Urinary bladder (tissue), 4 donors: ENCODE data around the gene ENTREP3. TPM values are rescaled to one million over a fixed set of nuclear protein-coding genes. Genes with fewer than 3 reads are reported as not detected.

ENCODE experiments used
- DNase-seq: peaks from one replicate; pipeline ENCODE4 v3.0.0-alpha.2; 2015; ENCODE audit errors: extremely low spot score
- H3K27ac ChIP-seq: one replicate; pipeline ENCODE4 v1.5.1; 2013; ENCODE audit warnings: low read depth, mild to moderate bottlenecking, moderate library complexity
- H3K36me3 ChIP-seq: one replicate; pipeline ENCODE4 v1.6.1; 2013; ENCODE audit warnings: mild to moderate bottlenecking, moderate library complexity; ENCODE audit not compliant: insufficient read depth
- H3K4me1 ChIP-seq: one replicate; pipeline ENCODE4 v1.6.1; 2013; ENCODE audit warnings: mild to moderate bottlenecking, moderate library complexity; ENCODE audit not compliant: insufficient read depth
- H3K4me3 ChIP-seq: one replicate; pipeline ENCODE4 v1.5.1; 2013; ENCODE audit warnings: low read depth, low read length
- WGBS: extraction: QIAGEN DNeasy Blood & Tissue Kit; methylation state at CpG from one replicate; pipeline ENCODE4 v1.1.7; 2013; 5-methylcytosine and 5-hydroxymethylcytosine counted together
- polyA plus RNA-seq: library from polyadenylated mRNA; stranded (reverse); fragments of 200-250 nt; gene quantifications from one replicate; pipeline ENCODE4 v1.2.3, GENCODE V29; 2013
- total RNA-seq: library from RNA; depleted of rRNA; stranded (reverse); fragments of >200 nt; gene quantifications from one replicate; pipeline ENCODE4 v1.2.3, GENCODE V29; 2014
- donor health status: healthy with polysubstance abuse.
- donor health status: healthy.

ENTREP3 gene
- total and polyA plus RNA-seq, 2 donors, result 2.6 to 37.8 TPM

DNA sequence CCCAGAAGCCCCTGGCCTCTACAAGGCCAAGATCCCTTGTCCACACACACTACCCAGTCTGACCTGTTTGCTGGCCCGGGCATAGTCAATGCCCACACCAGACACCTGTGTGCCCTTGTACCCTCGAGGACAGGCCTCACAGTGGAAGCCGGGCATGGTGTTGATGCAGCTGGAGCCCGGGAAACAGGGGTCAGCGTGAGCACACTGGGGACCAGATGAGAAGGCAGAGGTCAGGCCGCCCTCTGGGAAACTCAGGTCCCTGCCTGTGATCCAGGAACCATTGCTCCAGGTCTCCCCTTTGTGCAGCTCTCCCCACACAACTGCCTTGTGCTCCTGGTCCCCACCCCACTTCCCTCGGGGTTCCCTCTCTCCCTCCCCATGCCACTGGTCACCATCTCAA, 53.1 kb downstream of the ENTREP3 start:
- H3K4me1 ChIP-seq, result no peaks in the 10 kb centered on the region
- H3K36me3 ChIP-seq, result no peaks in the 10 kb centered on the region
- 86% methylated on average over 7 of the region's 7 CpGs for WGBS
- no peak overlapping the region for H3K27ac ChIP-seq
- no peak for DNase-seq
- H3K4me3 ChIP-seq, result no peak overlapping the region

DNA sequence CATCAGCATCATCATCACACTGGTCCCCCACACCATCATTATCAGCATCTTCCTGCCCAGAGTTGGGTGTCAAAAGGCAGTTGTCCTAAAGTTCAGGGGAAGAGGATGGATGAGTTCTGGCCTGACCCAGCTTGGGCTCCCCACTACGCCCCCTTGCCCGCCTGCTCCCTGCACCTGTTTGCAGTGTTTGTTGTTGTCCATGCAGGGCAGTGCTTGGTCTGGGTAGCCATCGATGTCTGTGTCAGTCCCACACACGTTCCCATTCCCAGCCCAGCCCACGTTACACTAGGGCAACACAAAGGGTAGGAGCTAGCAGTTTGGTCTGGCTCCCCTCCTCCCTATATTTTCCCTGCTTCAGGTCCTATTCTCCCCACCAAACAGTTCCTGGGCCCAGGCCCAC, 54.4 kb downstream of the ENTREP3 start:
- H3K36me3 ChIP-seq, result no peaks in the 10 kb centered on the region
- 92% methylated on average over 5 of the region's 5 CpGs for WGBS
- H3K4me1 ChIP-seq, result no peaks in the 10 kb centered on the region
- no peak for DNase-seq
- no peak overlapping the region for H3K4me3 ChIP-seq
- no peak overlapping the region for H3K27ac ChIP-seq

DNA sequence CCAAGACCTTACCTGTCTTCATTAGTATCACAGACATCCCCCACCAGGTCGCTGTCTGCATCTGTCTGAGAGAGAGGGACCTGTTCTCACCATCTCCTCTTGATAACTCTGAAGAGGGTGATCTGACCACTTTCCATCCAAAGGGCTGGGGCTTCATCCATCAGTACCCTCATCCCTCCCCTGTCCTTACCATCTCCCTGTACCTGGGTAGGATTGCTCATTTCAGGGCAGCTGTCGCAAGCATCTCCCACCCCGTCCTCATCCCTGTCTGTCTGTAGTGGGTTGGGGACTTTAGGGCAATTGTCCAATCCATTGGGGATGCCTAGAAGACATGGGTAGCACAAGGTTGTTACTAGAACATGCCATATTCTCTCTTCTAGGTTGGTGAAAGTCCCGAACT, 55.5 kb downstream of the ENTREP3 start:
- H3K27ac ChIP-seq, result no peak overlapping the region
- H3K36me3 ChIP-seq, result no peaks in the 10 kb centered on the region
- H3K4me3 ChIP-seq, result no peak overlapping the region
- DNase-seq, result no peak
- WGBS, result 83% methylated on average over 4 of the region's 4 CpGs
- no peaks in the 10 kb centered on the region for H3K4me1 ChIP-seq

DNA sequence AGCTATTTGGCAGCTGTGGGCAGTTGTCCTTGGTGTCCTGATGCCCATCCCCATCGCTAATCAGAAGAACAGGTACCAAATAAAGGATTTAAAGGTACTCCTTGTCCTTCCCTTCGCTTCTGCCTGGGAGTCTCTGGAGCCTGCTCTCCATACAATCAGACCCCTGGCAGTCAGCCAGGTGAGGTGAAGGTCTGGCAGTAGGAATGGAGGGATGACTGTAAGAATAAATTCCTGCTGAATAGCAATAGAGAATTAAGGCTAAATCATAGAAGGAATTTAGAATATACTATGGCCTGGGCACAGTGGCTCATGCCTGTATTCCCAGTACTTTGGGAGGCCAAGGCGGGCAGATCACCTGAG, 56.8 kb downstream of the ENTREP3 start:
- no peak for DNase-seq
- Histone ChIP-seq H3K36me3 (no peaks in the 10 kb centered on the region), H3K4me1 (no peaks in the 10 kb centered on the region), H3K27ac (no peak overlapping the region), H3K4me3 (no peak overlapping the region)
- WGBS, result 94% methylated on average over 3 of the region's 3 CpGs

DNA sequence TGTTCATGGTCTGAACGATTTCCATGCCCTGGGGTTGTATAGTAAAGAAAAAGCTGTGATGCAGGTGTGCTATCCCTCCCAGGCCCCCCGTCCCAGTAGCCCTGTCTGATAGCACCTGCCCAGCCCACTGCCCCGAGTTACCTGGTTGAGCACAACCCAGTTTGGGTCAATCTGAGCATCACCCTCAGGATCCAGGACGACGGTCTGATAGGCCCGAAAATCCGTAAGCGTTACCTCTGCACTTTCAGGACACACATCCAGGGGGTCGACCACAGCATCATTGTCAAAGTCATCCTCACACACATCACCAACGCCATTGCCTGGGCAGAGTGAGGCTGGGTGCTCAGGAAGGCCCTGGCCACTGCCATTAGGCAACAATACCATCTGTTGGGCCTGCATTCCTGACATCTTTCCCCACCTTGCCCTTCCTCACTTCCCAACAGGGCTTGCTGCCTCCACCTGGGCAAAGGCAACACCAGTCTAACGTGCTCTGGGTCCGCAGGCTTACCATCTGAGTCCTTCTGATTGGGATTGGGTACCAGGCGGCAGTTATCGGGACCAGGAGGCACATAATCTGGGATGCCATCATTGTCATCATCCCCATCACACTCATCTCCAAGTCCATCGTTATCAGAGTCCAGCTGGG, 57.3 kb downstream of the ENTREP3 start:
- Histone ChIP-seq H3K36me3 (no peaks in the 10 kb centered on the region), H3K4me1 (no peaks in the 10 kb centered on the region), H3K4me3 (no peak overlapping the region), H3K27ac (no peak overlapping the region)
- no peak for DNase-seq
- 92% methylated on average over 15 of the region's 15 CpGs for WGBS

Other genes starting within 250 kb of the ENTREP3 start
- gene DCST2, start 221.7 kb downstream of the ENTREP3 start, total RNA-seq, result 0.53 TPM
- 1.2 TPM for gene DCST2, start 221.7 kb downstream of the ENTREP3 start, polyA plus RNA-seq
- gene DCST1, start 221.7 kb downstream of the ENTREP3 start, total RNA-seq, result not detected
- gene DCST1, start 221.7 kb downstream of the ENTREP3 start, polyA plus RNA-seq, result not detected
- gene ADAM15, start 204.2 kb downstream of the ENTREP3 start, total RNA-seq, result 38.3 TPM
- 118 TPM for gene ADAM15, start 204.2 kb downstream of the ENTREP3 start, polyA plus RNA-seq
- gene EFNA4, start 191.7 kb downstream of the ENTREP3 start, total RNA-seq, result 7.5 TPM
- gene EFNA4, start 191.7 kb downstream of the ENTREP3 start, polyA plus RNA-seq, result 8.1 TPM
- gene EFNA3, start 176.6 kb downstream of the ENTREP3 start, total RNA-seq, result 1.2 TPM
- 2.3 TPM for gene EFNA3, start 176.6 kb downstream of the ENTREP3 start, polyA plus RNA-seq
- 31.1 TPM for gene EFNA1, start 127.6 kb downstream of the ENTREP3 start, total RNA-seq
- 44.6 TPM for gene EFNA1, start 127.6 kb downstream of the ENTREP3 start, polyA plus RNA-seq
- gene SLC50A1, start 119.6 kb downstream of the ENTREP3 start, total RNA-seq, result 19.5 TPM
- gene SLC50A1, start 119.6 kb downstream of the ENTREP3 start, polyA plus RNA-seq, result 31.7 TPM
- gene DPM3, start 115.0 kb downstream of the ENTREP3 start, total RNA-seq, result 15.8 TPM
- 205 TPM for gene DPM3, start 115.0 kb downstream of the ENTREP3 start, polyA plus RNA-seq
- 53.0 TPM for gene KRTCAP2, start 82.2 kb downstream of the ENTREP3 start, total RNA-seq
- 266 TPM for gene KRTCAP2, start 82.2 kb downstream of the ENTREP3 start, polyA plus RNA-seq
- gene TRIM46, start 81.6 kb downstream of the ENTREP3 start, total RNA-seq, result 0.85 TPM
- 1.1 TPM for gene TRIM46, start 81.6 kb downstream of the ENTREP3 start, polyA plus RNA-seq
- 57.2 TPM for gene THBS3, start 47.6 kb downstream of the ENTREP3 start, total RNA-seq
- gene THBS3, start 47.6 kb downstream of the ENTREP3 start, polyA plus RNA-seq, result 24.5 TPM
- 13.6 TPM for gene MTX1, start 46.8 kb downstream of the ENTREP3 start, total RNA-seq
- 40.2 TPM for gene MTX1, start 46.8 kb downstream of the ENTREP3 start, polyA plus RNA-seq
- gene SCAMP3, start 6.9 kb upstream of the ENTREP3 start, total RNA-seq, result 13.1 TPM
- gene SCAMP3, start 6.9 kb upstream of the ENTREP3 start, polyA plus RNA-seq, result 74.9 TPM
- gene CLK2, start 18.0 kb upstream of the ENTREP3 start, total RNA-seq, result 29.7 TPM
- 42.3 TPM for gene CLK2, start 18.0 kb upstream of the ENTREP3 start, polyA plus RNA-seq
- 3.0 TPM for gene HCN3, start 22.0 kb upstream of the ENTREP3 start, total RNA-seq
- gene HCN3, start 22.0 kb upstream of the ENTREP3 start, polyA plus RNA-seq, result 3.2 TPM
- gene PKLR, start 46.0 kb upstream of the ENTREP3 start, total RNA-seq, result not detected
- not detected for gene PKLR, start 46.0 kb upstream of the ENTREP3 start, polyA plus RNA-seq
- gene FDPS, start 53.4 kb upstream of the ENTREP3 start, total RNA-seq, result 73.1 TPM
- 92.6 TPM for gene FDPS, start 53.4 kb upstream of the ENTREP3 start, polyA plus RNA-seq
- 13.8 TPM for gene RUSC1, start 65.4 kb upstream of the ENTREP3 start, total RNA-seq
- 36.3 TPM for gene RUSC1, start 65.4 kb upstream of the ENTREP3 start, polyA plus RNA-seq